Measurements from ENCODE around the gene SLC7A1. TPM values are rescaled to one million over a fixed set of nuclear protein-coding genes. Genes with fewer than 3 reads are reported as not detected.

The SLC7A1 gene
- total and polyA plus RNA-seq, 2 donors (not counting 1 experiment from before 2014, with no cell fraction given): 15.4 to 26.6 TPM

GRCh38 chr13:29576581-29576980 lies 18.9 kb downstream of the SLC7A1 start:
- no peak for TF ChIP-seq EZH2 (IDR thresholded peaks at IDR 0.05; ENCODE audit: low read length, missing control alignments)
- TF ChIP-seq, protein P1, sequence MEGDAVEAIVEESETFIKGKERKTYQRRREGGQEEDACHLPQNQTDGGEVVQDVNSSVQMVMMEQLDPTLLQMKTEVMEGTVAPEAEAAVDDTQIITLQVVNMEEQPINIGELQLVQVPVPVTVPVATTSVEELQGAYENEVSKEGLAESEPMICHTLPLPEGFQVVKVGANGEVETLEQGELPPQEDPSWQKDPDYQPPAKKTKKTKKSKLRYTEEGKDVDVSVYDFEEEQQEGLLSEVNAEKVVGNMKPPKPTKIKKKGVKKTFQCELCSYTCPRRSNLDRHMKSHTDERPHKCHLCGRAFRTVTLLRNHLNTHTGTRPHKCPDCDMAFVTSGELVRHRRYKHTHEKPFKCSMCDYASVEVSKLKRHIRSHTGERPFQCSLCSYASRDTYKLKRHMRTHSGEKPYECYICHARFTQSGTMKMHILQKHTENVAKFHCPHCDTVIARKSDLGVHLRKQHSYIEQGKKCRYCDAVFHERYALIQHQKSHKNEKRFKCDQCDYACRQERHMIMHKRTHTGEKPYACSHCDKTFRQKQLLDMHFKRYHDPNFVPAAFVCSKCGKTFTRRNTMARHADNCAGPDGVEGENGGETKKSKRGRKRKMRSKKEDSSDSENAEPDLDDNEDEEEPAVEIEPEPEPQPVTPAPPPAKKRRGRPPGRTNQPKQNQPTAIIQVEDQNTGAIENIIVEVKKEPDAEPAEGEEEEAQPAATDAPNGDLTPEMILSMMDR (conservative IDR thresholded peaks at IDR 0.05 in 1 of 2, IDR thresholded peaks at IDR 0.05 in 1 of 2; ENCODE audit: low read depth in 1 of 2, low read length in 2 of 2): no peak
- H3K36me3 ChIP-seq (ENCODE audit: control insufficient read depth, insufficient read depth, low read length): no peaks in the 10 kb centered on the region
- H3K4me2 ChIP-seq (ENCODE audit: extremely low read depth, insufficient read depth, low read length): no peak overlapping the region
- no peaks in the 10 kb centered on the region for H3K27me3 ChIP-seq (ENCODE audit: control insufficient read depth, insufficient read depth, low read length)
- H3K9me3 ChIP-seq (ENCODE audit: control insufficient read depth, insufficient read depth, low read depth, low read length): no peaks in the 10 kb centered on the region
- no peak overlapping the region for H3K4me3 ChIP-seq (replicated peaks in 1 of 4; ENCODE audit: control extremely low read depth in 1 of 4, insufficient read depth in 1 of 4, low read depth in 3 of 4, low read length in 4 of 4)
- no peaks in the 10 kb centered on the region for H4K20me1 ChIP-seq (ENCODE audit: control insufficient read depth, extremely low read depth, insufficient read depth, low read length)
- no peak overlapping the region for H2AFZ ChIP-seq (ENCODE audit: low read length)
- no peak overlapping the region for H3K27ac ChIP-seq (ENCODE audit: insufficient read depth, low read length)
- H3K79me2 ChIP-seq (ENCODE audit: control insufficient read depth, insufficient read depth, low read length): peaks cover 80% of the 10 kb centered on the region
- no peak for DNase-seq (ENCODE audit: low read depth in 2 of 2)
- no peak overlapping the region for H3K9ac ChIP-seq (ENCODE audit: insufficient read depth, low read length)
- peaks cover 2% of the 10 kb centered on the region for H3K4me1 ChIP-seq (ENCODE audit: control insufficient read depth, extremely low read depth, insufficient read depth, low read length)

GRCh38 chr13:29575098-29575497 lies 20.4 kb downstream of the SLC7A1 start:
- Histone ChIP-seq H3K27ac (ENCODE audit: insufficient read depth, low read length) (no peak overlapping the region), H3K4me2 (ENCODE audit: extremely low read depth, insufficient read depth, low read length) (no peak overlapping the region), H3K27me3 (ENCODE audit: control insufficient read depth, insufficient read depth, low read length) (no peaks in the 10 kb centered on the region), H3K9ac (ENCODE audit: insufficient read depth, low read length) (no peak overlapping the region), H3K36me3 (ENCODE audit: control insufficient read depth, insufficient read depth, low read length) (no peaks in the 10 kb centered on the region), H3K4me3 (replicated peaks in 1 of 4; ENCODE audit: control extremely low read depth in 1 of 4, insufficient read depth in 1 of 4, low read depth in 3 of 4, low read length in 4 of 4) (no peak overlapping the region), H3K4me1 (ENCODE audit: control insufficient read depth, extremely low read depth, insufficient read depth, low read length) (peaks cover 2% of the 10 kb centered on the region), H3K9me3 (ENCODE audit: control insufficient read depth, insufficient read depth, low read depth, low read length) (no peaks in the 10 kb centered on the region), H4K20me1 (ENCODE audit: control insufficient read depth, extremely low read depth, insufficient read depth, low read length) (no peaks in the 10 kb centered on the region), H3K79me2 (ENCODE audit: control insufficient read depth, insufficient read depth, low read length) (peaks cover 80% of the 10 kb centered on the region), H2AFZ (ENCODE audit: low read length) (no peak overlapping the region)
- no peak for DNase-seq (ENCODE audit: low read depth in 2 of 2)
- no peak for TF ChIP-seq EZH2 (IDR thresholded peaks at IDR 0.05; ENCODE audit: low read length, missing control alignments)
- TF ChIP-seq, protein P1 (conservative IDR thresholded peaks at IDR 0.05 in 1 of 2, IDR thresholded peaks at IDR 0.05 in 1 of 2; ENCODE audit: low read depth in 1 of 2, low read length in 2 of 2): no peak

DNA sequence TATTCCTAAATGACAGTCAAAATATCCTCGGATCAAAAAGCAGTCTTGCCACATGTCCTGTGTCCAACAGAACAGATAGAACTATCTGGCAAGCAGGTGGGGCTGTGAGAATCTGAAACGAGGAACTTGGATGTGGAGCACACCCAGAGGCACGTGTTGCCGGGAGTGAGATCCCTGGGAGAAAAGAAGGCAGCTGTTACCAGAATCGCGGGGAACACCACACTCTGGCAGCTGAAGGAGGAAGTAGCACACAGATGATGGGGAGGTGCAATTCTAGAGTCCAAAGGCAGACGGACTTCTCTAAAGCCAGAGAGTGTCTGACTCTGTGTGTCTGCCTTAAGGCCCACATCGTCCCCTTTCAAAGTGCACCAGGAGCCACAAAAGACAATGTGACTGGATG lies 22.3 kb downstream of the SLC7A1 start:
- H4K20me1 ChIP-seq (ENCODE audit: control insufficient read depth, extremely low read depth, insufficient read depth, low read length): no peaks in the 10 kb centered on the region
- H3K4me3 ChIP-seq (replicated peaks in 1 of 4; ENCODE audit: control extremely low read depth in 1 of 4, insufficient read depth in 1 of 4, low read depth in 3 of 4, low read length in 4 of 4): no peak overlapping the region
- H3K27ac ChIP-seq (ENCODE audit: insufficient read depth, low read length): no peak overlapping the region
- peak overlapping the region; percentile 40 for H3K4me2 ChIP-seq (ENCODE audit: extremely low read depth, insufficient read depth, low read length)
- H3K36me3 ChIP-seq (ENCODE audit: control insufficient read depth, insufficient read depth, low read length): no peaks in the 10 kb centered on the region
- DNase-seq (ENCODE audit: low read depth in 2 of 2): peak; percentile 48 to 49
- no peak for TF ChIP-seq EZH2 (IDR thresholded peaks at IDR 0.05; ENCODE audit: low read length, missing control alignments)
- TF ChIP-seq, protein P1 (conservative IDR thresholded peaks at IDR 0.05 in 1 of 2, IDR thresholded peaks at IDR 0.05 in 1 of 2; ENCODE audit: low read depth in 1 of 2, low read length in 2 of 2): no peak
- no peaks in the 10 kb centered on the region for H3K27me3 ChIP-seq (ENCODE audit: control insufficient read depth, insufficient read depth, low read length)
- H3K4me1 ChIP-seq (ENCODE audit: control insufficient read depth, extremely low read depth, insufficient read depth, low read length): peaks cover 2% of the 10 kb centered on the region
- H3K9me3 ChIP-seq (ENCODE audit: control insufficient read depth, insufficient read depth, low read depth, low read length): no peaks in the 10 kb centered on the region
- H3K9ac ChIP-seq (ENCODE audit: insufficient read depth, low read length): no peak overlapping the region
- H2AFZ ChIP-seq (ENCODE audit: low read length): no peak overlapping the region
- peaks cover 80% of the 10 kb centered on the region for H3K79me2 ChIP-seq (ENCODE audit: control insufficient read depth, insufficient read depth, low read length)

Measured in fibroblast of lung (primary cell).